ENCODE data around the gene SZRD1. TPM values are rescaled to one million over a fixed set of nuclear protein-coding genes. Genes with fewer than 3 reads are reported as not detected.

SZRD1 gene
- total RNA-seq, 1 donor from 2014 or later, result 110 TPM

DNA sequence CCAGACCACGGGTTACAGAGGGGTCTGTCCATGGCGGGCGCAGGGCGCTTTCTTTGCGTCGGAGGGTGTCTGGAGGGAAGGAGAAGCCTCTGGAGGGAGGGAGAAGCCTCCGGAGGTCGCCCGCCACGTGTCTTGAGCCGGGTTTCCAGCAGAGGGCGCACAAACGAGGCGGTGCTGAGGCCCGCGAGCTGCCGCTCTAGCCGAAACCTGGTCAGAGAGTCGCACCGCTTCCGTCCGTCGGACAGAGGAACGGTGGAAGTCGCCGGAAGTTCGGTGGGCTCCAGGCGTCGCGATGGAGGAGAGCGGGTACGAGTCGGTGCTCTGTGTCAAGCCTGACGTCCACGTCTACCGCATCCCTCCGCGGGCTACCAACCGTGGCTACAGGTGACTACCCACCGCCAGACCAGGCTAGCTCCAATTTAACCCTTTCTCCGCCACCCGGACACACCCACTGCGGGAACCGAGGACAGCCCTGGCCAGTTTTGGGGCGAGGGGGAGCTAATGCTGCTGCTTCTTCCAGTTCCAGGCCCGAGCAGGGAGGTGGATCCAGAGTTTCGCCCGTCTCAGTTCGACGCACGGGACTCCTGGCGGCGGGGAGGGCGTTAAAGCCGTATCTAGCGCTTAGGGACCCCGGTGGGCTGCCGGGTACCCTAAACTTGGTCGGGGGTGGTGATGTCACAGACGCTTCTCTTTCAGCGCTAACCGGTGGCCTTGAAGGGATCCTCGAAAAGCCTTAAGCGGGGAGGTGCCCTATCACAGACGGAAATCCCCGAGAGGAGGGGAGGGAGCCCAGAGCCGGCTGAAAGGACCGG lies 73.6 kb downstream of the SZRD1 start, which contains the start of gene NECAP2:
Gene NECAP2 (plus strand): TSS at position 255 of the 812 bp plus-strand sequence. CDS start 38 bp downstream, at position 293.
- peaks cover 31% of the 10 kb centered on the region for H3K36me3 ChIP-seq
- peaks cover 22% of the 10 kb centered on the region for H3K4me1 ChIP-seq
- ATAC-seq, result peak; percentile 97
- intact Hi-C loops (cut with DNase I), result no loop called here
- no peaks in the 10 kb centered on the region for H3K9me3 ChIP-seq
- TF ChIP-seq CTCF (IDR thresholded peaks at IDR 0.05), result peak; percentile 91
- H3K27ac ChIP-seq, result peak within 1 kb of the TSS; percentile 88
- peak; percentile 96 for DNase-seq
- H3K4me3 ChIP-seq, result peak within 1 kb of the TSS; percentile 99
- no peaks in the 10 kb centered on the region for H3K27me3 ChIP-seq

- TF ChIP-seq CTCF (IDR thresholded peaks at IDR 0.05), result no peak
- ATAC-seq (no peak), DNase-seq (no peak)
- peaks cover 22% of the 10 kb centered on the region for H3K4me1 ChIP-seq
- H3K9me3 ChIP-seq, result no peaks in the 10 kb centered on the region
- H3K27ac ChIP-seq, result peak overlapping the region; percentile 88
- H3K4me3 ChIP-seq, result peak overlapping the region; percentile 99
- H3K27me3 ChIP-seq, result no peaks in the 10 kb centered on the region
- peaks cover 37% of the 10 kb centered on the region for H3K36me3 ChIP-seq
- intact Hi-C loops (cut with DNase I), result no loop called here
Observed at GRCh38 chr1:16441282-16441665, 74.2 kb downstream of the SZRD1 start.

- ATAC-seq, result peak; percentile 4
- intact Hi-C loops (cut with DNase I), result no loop called here
Observed at GRCh38 chr1:16442265-16442664, 75.2 kb downstream of the SZRD1 start.

GRCh38 chr1:16442941-16443340 lies 75.9 kb downstream of the SZRD1 start:
- H3K27ac ChIP-seq, result no peak overlapping the region
- intact Hi-C loops (cut with DNase I), result no loop called here

More at GRCh38 chr1:16442265-16442664, 75.2 kb downstream of the SZRD1 start:
- peak overlapping the region; percentile 99 for H3K4me3 ChIP-seq
- H3K9me3 ChIP-seq, result no peaks in the 10 kb centered on the region
- no peak overlapping the region for H3K27ac ChIP-seq
- H3K4me1 ChIP-seq, result peaks cover 22% of the 10 kb centered on the region
- no peaks in the 10 kb centered on the region for H3K27me3 ChIP-seq
- DNase-seq, result no peak
- no peak for TF ChIP-seq CTCF (IDR thresholded peaks at IDR 0.05)
- peaks cover 44% of the 10 kb centered on the region for H3K36me3 ChIP-seq

GRCh38 chr1:16443975-16444770 lies 77.1 kb downstream of the SZRD1 start:
- DNase-seq (no peak), ATAC-seq (peak; percentile 55)
- intact Hi-C loops (cut with DNase I), result no loop called here
- Histone ChIP-seq H3K4me3 (no peak overlapping the region), H3K27me3 (no peaks in the 10 kb centered on the region), H3K9me3 (no peaks in the 10 kb centered on the region), H3K27ac (peak overlapping the region; percentile 48), H3K4me1 (peaks cover 22% of the 10 kb centered on the region), H3K36me3 (peaks cover 63% of the 10 kb centered on the region)
- TF ChIP-seq CTCF (IDR thresholded peaks at IDR 0.05), result no peak

More at GRCh38 chr1:16442941-16443340, 75.9 kb downstream of the SZRD1 start:
- TF ChIP-seq CTCF (IDR thresholded peaks at IDR 0.05), result no peak
- peaks cover 22% of the 10 kb centered on the region for H3K4me1 ChIP-seq
- no peaks in the 10 kb centered on the region for H3K27me3 ChIP-seq
- ATAC-seq, result no peak
- no peak for DNase-seq
- no peaks in the 10 kb centered on the region for H3K9me3 ChIP-seq
- H3K4me3 ChIP-seq, result peak overlapping the region; percentile 3
- H3K36me3 ChIP-seq, result peaks cover 51% of the 10 kb centered on the region
